Neural crest cell (in vitro differentiated cells): ENCODE data around the gene CDRT4. TPM values are rescaled to one million over a fixed set of nuclear protein-coding genes. Genes with fewer than 3 reads are reported as not detected.

Experiments
- DNase-seq: peaks from one replicate; pipeline ENCODE4 v3.0.0; 2021; ENCODE audit warnings: low read depth, mixed read lengths, low spot score
- H3K27ac Mint-ChIP-seq: one replicate; pipeline ENCODE4 v1.8.0; 2021; ENCODE audit warnings: mild to moderate bottlenecking, mixed read lengths; ENCODE audit not compliant: unreplicated experiment
- H3K27me3 Mint-ChIP-seq: 2 replicates; pipeline ENCODE4 v1.8.0; 2021; ENCODE audit warnings: low read depth, mild to moderate bottlenecking, mixed read lengths
- H3K36me3 Mint-ChIP-seq: 2 replicates; pipeline ENCODE4 v1.8.0; 2021; ENCODE audit warnings: low read depth, mild to moderate bottlenecking, mixed read lengths
- H3K4me1 Mint-ChIP-seq: 2 replicates; pipeline ENCODE4 v1.8.0; 2021; ENCODE audit warnings: mixed read lengths
- H3K4me3 Mint-ChIP-seq: one replicate; pipeline ENCODE4 v1.8.0; 2021; ENCODE audit warnings: mild to moderate bottlenecking, mixed read lengths
- H3K9me3 Mint-ChIP-seq: 2 replicates; pipeline ENCODE4 v1.8.0; 2021; ENCODE audit warnings: mixed read lengths
- total RNA-seq: library from RNA; stranded (reverse); gene quantifications from 2 replicates; pipeline ENCODE4 v1.2.1, GENCODE V29; 2021
- TF ChIP-seq, protein P1 (sequence below): fragments of 200-600 bp; sonication (generic); conservative IDR thresholded peaks from 2 replicates; pipeline ENCODE4 v1.5.0; 2021; ENCODE audit warnings: antibody characterized with exemption, mild to moderate bottlenecking

Gene CDRT4
- total RNA-seq, 1 donor from 2014 or later, result 2.8 TPM

DNA sequence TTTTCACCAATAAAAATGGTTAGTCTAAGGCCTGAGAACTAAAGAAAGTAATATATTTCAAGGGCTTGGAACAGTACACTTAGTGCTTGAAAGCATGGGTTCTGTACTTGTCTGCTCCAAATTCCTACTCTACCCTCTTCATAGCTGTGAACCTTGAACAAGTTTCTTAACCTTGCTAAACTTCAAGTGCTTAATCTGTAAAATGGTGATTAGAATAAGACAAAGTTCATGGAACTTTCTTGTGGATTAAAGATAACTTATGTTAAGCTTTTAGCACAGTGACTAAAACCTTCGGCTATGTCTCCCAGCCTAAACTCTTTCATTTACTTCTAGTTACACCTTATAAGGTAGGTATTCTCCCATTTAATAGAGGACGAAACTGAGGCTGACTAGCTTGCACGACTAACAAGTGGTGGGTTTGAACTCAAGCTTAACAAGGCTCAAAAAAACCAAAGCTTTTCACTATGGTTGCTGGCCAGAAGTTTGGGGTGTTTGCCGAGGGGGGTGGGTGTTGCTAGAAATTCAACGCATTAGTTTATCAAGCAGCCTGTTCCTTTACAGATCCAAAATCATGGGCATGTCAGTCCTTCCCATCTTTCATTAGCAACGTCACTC, 28.8 kb downstream of the CDRT4 start:
- Mint-ChIP-seq H3K4me1 (peaks cover 51% of the 10 kb centered on the region), H3K36me3 (peaks cover 32% of the 10 kb centered on the region), H3K27me3 (no peaks in the 10 kb centered on the region), H3K27ac (no peak overlapping the region), H3K9me3 (no peaks in the 10 kb centered on the region), H3K4me3 (no peak overlapping the region)
- no peak for DNase-seq
- TF ChIP-seq, protein P1, sequence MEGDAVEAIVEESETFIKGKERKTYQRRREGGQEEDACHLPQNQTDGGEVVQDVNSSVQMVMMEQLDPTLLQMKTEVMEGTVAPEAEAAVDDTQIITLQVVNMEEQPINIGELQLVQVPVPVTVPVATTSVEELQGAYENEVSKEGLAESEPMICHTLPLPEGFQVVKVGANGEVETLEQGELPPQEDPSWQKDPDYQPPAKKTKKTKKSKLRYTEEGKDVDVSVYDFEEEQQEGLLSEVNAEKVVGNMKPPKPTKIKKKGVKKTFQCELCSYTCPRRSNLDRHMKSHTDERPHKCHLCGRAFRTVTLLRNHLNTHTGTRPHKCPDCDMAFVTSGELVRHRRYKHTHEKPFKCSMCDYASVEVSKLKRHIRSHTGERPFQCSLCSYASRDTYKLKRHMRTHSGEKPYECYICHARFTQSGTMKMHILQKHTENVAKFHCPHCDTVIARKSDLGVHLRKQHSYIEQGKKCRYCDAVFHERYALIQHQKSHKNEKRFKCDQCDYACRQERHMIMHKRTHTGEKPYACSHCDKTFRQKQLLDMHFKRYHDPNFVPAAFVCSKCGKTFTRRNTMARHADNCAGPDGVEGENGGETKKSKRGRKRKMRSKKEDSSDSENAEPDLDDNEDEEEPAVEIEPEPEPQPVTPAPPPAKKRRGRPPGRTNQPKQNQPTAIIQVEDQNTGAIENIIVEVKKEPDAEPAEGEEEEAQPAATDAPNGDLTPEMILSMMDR, result no peak

DNA sequence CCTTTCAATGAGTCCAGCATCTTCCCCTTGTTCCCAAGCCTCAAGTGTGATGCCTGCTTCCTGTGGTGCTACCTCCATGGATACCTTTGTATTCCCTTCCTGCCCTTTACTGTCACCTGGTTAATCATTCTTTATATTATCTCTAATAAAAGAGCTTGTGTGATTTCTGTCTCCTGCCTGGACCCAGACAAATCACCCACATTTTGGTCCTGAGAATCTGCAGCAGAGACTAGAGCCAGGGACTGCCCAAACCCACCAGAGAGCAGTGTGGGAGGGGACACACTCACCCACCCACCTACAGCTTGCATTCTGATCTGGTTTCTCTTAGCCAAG, 30.2 kb downstream of the CDRT4 start:
- Mint-ChIP-seq H3K27ac (no peak overlapping the region), H3K27me3 (no peaks in the 10 kb centered on the region), H3K4me3 (no peak overlapping the region), H3K9me3 (no peaks in the 10 kb centered on the region), H3K4me1 (peaks cover 38% of the 10 kb centered on the region), H3K36me3 (peaks cover 34% of the 10 kb centered on the region)
- DNase-seq, result no peak
- TF ChIP-seq, protein P1, result no peak

DNA sequence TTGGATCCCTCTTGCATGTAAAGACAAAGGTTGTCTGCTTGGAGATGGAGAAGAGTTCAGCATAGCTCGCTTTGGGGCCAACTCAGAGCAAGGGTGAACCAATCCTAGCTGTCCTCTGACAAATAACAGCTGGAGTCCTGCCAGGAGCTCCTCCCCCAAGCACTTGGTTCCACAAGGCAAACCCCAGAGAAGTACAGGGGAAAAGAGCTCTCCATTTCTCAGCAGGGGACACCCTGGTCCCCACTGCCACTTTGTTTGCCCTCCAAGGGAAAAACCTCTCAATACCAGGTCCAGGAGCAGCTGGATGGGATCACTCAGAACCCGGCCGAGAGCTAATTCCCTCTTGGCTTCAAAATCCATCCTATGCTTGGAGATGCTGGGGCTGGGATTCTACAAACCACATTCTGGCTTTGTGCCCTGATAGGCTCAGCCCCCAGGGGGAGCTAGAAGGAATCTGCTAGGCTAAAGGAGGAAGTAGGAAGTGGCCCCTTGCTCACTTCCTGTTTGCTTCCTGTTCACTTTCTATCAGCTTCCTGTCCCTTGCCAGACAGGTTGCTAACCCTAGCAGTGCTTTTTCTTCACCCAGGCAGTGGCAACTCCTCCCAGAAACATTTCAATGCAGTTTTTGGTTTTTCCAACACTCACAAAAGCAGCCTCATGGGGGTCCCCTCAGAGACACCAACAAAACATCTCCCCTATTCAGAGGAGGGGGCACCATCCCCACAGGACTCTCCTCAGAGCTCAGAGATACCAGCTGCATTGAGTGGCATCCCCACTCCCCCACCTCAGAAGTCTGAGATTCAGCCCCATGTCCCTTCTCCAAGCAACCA, 30.7 kb downstream of the CDRT4 start:
- Mint-ChIP-seq H3K4me1 (peaks cover 32% of the 10 kb centered on the region), H3K9me3 (no peaks in the 10 kb centered on the region), H3K4me3 (no peak overlapping the region), H3K27me3 (no peaks in the 10 kb centered on the region), H3K27ac (no peak overlapping the region), H3K36me3 (peaks cover 31% of the 10 kb centered on the region)
- DNase-seq, result no peak
- TF ChIP-seq, protein P1, result peak; percentile 41

DNA sequence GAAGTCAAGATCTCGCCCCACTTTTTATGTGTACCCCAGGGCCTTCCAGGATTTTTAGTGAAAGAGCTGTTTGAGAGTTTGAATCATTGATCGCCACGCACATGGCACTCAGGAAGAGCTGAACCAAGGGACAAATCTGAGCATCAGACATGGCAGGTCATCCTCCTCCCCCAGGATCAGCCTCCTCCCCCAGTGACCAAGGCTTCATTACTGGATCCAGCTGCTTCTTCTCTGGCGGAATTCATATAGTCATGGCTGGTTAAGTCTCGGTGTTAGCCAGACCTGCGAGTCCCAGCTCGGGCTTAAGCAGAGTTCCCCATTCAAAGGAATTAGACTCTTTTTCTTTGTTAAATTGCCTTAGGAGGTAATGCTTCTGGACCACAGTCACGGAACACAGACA, 32.5 kb downstream of the CDRT4 start:
- TF ChIP-seq, protein P1, result no peak
- no peak overlapping the region for H3K27ac Mint-ChIP-seq
- no peaks in the 10 kb centered on the region for H3K27me3 Mint-ChIP-seq
- no peaks in the 10 kb centered on the region for H3K9me3 Mint-ChIP-seq
- no peak overlapping the region for H3K4me3 Mint-ChIP-seq
- peaks cover 32% of the 10 kb centered on the region for H3K4me1 Mint-ChIP-seq
- H3K36me3 Mint-ChIP-seq, result peaks cover 32% of the 10 kb centered on the region
- DNase-seq, result no peak

DNA sequence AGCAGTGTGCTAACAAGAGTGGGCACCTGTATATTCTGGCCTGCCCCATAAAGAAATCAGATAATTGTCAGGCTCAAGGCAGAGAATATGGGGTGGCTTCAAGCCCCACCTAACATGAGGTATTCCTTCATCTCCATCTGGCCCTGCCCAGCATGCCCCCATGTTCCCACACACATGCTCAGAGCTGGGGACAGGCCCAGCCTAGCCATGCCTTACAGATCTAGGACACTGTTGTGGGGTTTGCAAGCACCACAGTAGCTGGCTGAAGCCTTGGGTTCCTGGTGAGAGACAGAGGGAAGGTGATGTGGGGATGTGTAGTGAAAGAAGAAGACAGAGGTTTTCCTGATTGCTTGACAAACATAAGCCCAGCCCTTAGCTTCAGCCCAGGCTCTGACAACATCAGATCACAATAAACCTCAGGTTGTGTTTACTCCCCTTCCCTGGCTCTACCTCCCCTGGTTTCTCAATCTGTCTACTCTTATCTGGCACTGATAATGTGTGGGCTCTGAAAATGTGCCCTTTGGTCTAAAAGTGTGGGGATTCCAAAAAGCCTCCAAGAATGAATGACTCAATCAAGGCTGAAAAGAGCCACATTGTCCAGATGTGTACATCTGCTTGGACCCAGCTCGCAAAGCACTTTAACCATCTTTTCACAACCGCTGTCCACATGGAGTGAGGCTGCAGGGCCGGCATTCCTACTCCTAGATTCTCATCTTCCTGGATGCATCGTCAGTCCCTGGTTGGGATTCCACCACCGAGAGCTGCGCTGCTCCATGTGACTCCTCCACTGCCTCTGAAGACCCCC, 34.4 kb downstream of the CDRT4 start:
- no peak for DNase-seq
- TF ChIP-seq, protein P1, result no peak
- Mint-ChIP-seq H3K9me3 (no peaks in the 10 kb centered on the region), H3K36me3 (peaks cover 27% of the 10 kb centered on the region), H3K4me1 (peaks cover 17% of the 10 kb centered on the region), H3K27me3 (no peaks in the 10 kb centered on the region), H3K4me3 (no peak overlapping the region), H3K27ac (no peak overlapping the region)
